GM12875 (cell line): ENCODE data around the gene CADPS2.

ENCODE experiments used
- H3K4me3 ChIP-seq: one replicate; pipeline ENCODE4 v1.5.1; 2011; ENCODE audit warnings: low read depth, low read length, control low read depth
- TF ChIP-seq, protein P1 (sequence below): IDR thresholded peaks from 2 replicates; pipeline ENCODE4 v1.5.1; 2011; ENCODE audit warnings: low read depth, mild to moderate bottlenecking, control low read depth, inconsistent platforms, low read length, moderate library complexity, borderline replicate concordance; ENCODE audit not compliant: insufficient read depth

Gene CADPS2

DNA sequence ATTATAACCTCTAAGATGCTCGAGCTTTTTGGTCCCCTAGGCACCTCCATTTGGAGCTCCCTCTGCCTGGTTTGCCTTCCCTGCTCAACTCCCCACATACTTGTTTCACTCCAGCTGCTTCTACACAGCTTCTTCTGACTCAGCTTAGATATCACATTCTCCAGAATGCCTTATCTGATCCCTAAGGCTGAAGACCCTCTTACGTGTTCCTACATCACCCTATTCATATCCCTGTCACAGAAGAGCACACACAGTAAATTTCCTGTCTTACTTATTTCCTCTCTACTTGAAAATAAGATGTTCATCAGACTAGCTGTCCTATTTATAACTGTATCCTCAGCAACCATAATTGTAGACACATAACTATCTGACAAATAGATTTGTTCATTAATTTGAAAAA lies 122.2 kb downstream of the CADPS2 start:
- H3K4me3 ChIP-seq, result no peak overlapping the region
- TF ChIP-seq, protein P1, sequence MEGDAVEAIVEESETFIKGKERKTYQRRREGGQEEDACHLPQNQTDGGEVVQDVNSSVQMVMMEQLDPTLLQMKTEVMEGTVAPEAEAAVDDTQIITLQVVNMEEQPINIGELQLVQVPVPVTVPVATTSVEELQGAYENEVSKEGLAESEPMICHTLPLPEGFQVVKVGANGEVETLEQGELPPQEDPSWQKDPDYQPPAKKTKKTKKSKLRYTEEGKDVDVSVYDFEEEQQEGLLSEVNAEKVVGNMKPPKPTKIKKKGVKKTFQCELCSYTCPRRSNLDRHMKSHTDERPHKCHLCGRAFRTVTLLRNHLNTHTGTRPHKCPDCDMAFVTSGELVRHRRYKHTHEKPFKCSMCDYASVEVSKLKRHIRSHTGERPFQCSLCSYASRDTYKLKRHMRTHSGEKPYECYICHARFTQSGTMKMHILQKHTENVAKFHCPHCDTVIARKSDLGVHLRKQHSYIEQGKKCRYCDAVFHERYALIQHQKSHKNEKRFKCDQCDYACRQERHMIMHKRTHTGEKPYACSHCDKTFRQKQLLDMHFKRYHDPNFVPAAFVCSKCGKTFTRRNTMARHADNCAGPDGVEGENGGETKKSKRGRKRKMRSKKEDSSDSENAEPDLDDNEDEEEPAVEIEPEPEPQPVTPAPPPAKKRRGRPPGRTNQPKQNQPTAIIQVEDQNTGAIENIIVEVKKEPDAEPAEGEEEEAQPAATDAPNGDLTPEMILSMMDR, result no peak

DNA sequence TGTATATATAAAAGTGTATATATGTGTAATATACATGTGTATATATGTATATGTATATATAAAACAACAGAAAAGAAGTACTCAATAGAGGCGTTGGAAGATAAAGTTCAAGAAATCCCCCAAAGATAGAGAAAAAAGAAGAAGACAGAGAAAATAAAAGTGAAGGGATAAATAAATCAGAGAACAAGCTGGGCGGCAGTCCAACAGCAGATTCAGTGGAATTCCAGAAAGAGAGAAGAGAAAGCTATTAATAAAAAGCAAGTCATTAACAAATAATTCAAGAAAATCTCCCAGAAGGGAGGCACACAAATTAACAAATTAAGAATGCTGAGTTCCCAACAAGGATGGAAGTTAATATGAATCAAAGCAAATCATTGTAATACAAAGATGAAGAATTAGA lies 124.2 kb downstream of the CADPS2 start:
- TF ChIP-seq, protein P1, result no peak
- H3K4me3 ChIP-seq, result no peak overlapping the region

DNA sequence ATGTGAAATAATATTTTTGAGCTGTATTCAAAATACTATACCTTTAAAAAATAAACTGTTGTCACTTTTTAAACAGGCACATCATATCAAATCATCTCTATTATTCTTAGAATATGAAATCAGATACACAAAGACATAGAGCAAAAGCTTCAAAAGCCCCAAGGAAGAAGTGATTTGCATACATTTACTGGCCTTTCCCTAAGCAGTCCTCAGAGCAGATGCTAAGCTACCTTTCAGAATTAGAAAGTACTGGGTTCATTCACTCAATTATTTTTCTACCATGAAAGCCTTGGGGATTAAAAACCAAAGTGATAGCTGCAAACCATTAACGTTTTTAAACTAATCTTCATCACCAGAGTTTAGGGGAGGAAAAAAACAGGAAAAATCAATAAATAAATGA lies 127.8 kb downstream of the CADPS2 start:
- TF ChIP-seq, protein P1, result no peak
- no peak overlapping the region for H3K4me3 ChIP-seq

DNA sequence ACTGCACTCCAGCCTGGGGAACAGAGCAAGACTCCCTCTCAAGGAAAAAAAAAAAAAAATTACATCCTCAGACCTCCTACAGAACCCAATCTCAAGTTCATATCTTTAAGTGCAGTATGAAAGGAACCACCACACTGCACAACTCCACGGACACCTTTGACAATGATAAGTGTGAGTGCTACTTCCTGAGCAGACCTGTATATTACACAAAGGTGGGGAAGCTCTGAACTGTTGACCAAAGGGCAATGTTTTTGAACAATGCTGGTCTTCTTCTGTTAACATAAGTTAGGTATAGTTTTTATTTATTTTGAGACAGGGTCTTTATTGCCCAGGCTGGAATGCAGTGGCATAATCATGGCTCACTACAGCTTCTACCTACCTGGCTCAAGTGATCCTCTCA lies 129.4 kb downstream of the CADPS2 start:
- no peak overlapping the region for H3K4me3 ChIP-seq
- TF ChIP-seq, protein P1, result no peak

DNA sequence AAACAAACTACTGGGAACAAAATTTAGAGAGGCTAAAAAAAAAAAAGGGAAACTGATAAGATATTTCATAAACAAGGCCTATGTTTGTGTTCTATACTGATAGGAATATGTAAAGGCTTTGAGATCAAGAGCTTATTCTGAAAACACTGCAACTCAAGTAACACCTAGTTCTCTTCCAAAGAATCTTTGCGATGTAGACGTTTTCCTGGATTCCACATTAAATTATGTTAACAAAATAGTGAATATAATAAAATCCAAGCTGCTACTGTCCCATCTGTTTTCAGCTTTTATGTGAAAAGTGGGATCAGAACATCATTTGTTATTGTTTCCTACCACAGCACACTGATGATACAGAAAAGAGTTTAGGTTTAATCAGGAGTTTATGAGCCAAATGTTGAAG lies 130.6 kb downstream of the CADPS2 start:
- H3K4me3 ChIP-seq, result no peak overlapping the region
- TF ChIP-seq, protein P1, result no peak

DNA sequence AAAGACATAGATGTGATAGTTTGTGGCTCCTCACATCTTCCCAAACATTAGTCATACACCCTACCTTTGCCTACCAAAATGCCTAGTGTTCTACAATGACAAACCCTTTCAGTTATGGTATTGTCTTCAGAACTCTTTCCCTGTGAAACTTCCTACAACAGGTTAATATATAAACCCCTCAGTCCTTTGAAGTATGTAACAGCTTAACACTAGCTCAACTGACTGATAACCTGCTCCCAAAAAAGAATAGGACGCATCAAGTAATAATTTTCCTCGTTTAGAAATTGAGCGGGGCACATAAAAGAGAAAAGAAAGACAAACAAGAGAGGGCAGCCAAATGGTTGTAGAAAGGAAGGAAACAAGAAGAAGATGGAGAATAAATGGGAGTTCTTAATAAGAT lies 133.7 kb downstream of the CADPS2 start:
- TF ChIP-seq, protein P1, result no peak
- no peak overlapping the region for H3K4me3 ChIP-seq

DNA sequence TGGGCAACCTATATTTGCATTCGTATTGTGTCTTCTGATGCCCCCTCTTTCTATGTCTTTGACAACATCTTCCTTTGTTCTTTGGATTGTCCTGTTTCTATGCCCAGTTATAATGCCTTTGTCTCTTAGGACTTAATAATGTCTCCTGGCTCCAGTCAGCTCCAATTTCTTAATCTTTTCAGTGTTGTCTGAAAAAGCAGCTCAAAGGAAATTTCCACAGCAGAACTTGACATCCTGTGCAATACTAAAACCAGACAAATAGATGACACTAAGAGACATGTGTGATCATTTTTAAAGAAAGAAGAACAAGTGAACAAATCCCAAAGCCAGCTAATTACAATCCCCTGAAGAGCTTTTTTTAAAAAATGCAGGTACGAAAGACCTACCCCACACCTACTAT lies 135.9 kb downstream of the CADPS2 start:
- no peak overlapping the region for H3K4me3 ChIP-seq
- TF ChIP-seq, protein P1, result no peak
